NCI-H1048 (cell line): Measurements from ENCODE around the gene MEOX2.

Source experiments
- DNase-seq: peaks from one replicate; lab custom pipeline; 2025; lab: John Stamatoyannopoulos, UW

Gene MEOX2

GRCh38 chr7:15610503-15610902 lies 76.0 kb downstream of the MEOX2 start:
- no peak for DNase-seq

GRCh38 chr7:15609287-15609686 lies 77.2 kb downstream of the MEOX2 start:
- DNase-seq, result no peak

- DNase-seq, result no peak
Observed at GRCh38 chr7:15607529-15608210, 78.8 kb downstream of the MEOX2 start.

GRCh38 chr7:15606561-15606960 lies 79.9 kb downstream of the MEOX2 start:
- no peak for DNase-seq

GRCh38 chr7:15604166-15604565 lies 82.3 kb downstream of the MEOX2 start:
- DNase-seq, result no peak

GRCh38 chr7:15603124-15603523 lies 83.4 kb downstream of the MEOX2 start:
- no peak for DNase-seq

- no peak for DNase-seq
Observed at GRCh38 chr7:15602236-15602635, 84.2 kb downstream of the MEOX2 start.

GRCh38 chr7:15601175-15601574 lies 85.3 kb downstream of the MEOX2 start:
- DNase-seq, result no peak

GRCh38 chr7:15600298-15600697 lies 86.2 kb downstream of the MEOX2 start:
- no peak for DNase-seq

- DNase-seq, result no peak
Observed at GRCh38 chr7:15594461-15594860, 92.0 kb downstream of the MEOX2 start.

GRCh38 chr7:15593382-15593781 lies 93.1 kb downstream of the MEOX2 start:
- DNase-seq, result no peak

GRCh38 chr7:15586266-15586665 lies 100.2 kb downstream of the MEOX2 start:
- no peak for DNase-seq

- no peak for DNase-seq
Observed at GRCh38 chr7:15584575-15584974, 101.9 kb downstream of the MEOX2 start.

- no peak for DNase-seq
Observed at GRCh38 chr7:15582773-15583172, 103.7 kb downstream of the MEOX2 start.

- DNase-seq, result no peak
Observed at GRCh38 chr7:15581352-15581951, 105.0 kb downstream of the MEOX2 start.

GRCh38 chr7:15580604-15581351 lies 105.7 kb downstream of the MEOX2 start:
- no peak for DNase-seq

- no peak for DNase-seq
Observed at GRCh38 chr7:15577600-15577999, 108.9 kb downstream of the MEOX2 start.

- no peak for DNase-seq
Observed at GRCh38 chr7:15571301-15571878, 115.1 kb downstream of the MEOX2 start.

GRCh38 chr7:15567652-15568051 lies 118.8 kb downstream of the MEOX2 start:
- DNase-seq, result no peak

- no peak for DNase-seq
Observed at GRCh38 chr7:15567036-15567435, 119.4 kb downstream of the MEOX2 start.

GRCh38 chr7:15566476-15566875 lies 120.0 kb downstream of the MEOX2 start:
- no peak for DNase-seq

GRCh38 chr7:15561835-15562234 lies 124.6 kb downstream of the MEOX2 start, which contains the start of gene AGMO:
Gene AGMO, minus strand, starts transcription at chr7:15562015.
- no peak for DNase-seq
